WERI-Rb-1 (cell line): ENCODE results near the gene FIBIN.
"Not testable (repeated sequence)": the region's sequence is repeated elsewhere in the genome, so short reads cannot be mapped to it uniquely, and the experiment has no call there.

Source experiments
- DNase-seq: peaks from one replicate; pipeline ENCODE4 v3.0.0-alpha.2; 2020
- H3K27ac ChIP-seq: fragments of 250-450 bp; sonication (Bioruptor Pico); 2 replicates; pipeline ENCODE4 v1.5.1; 2020; ENCODE audit warnings: mild to moderate bottlenecking, moderate library complexity
- H3K27me3 ChIP-seq: fragments of 250-450 bp; sonication (Bioruptor Pico); 2 replicates; pipeline ENCODE4 v1.5.1; 2021; ENCODE audit warnings: mild to moderate bottlenecking, low read depth, moderate library complexity; ENCODE audit not compliant: insufficient read depth, severe bottlenecking
- H3K36me3 ChIP-seq: fragments of 250-450 bp; sonication (Bioruptor Pico); 2 replicates; pipeline ENCODE4 v1.5.1; 2020; ENCODE audit warnings: mild to moderate bottlenecking, moderate library complexity
- H3K4me3 ChIP-seq: 2 replicates; pipeline ENCODE4 v1.5.1; 2011; ENCODE audit warnings: low read depth, mild to moderate bottlenecking, control low read depth, low read length
- H3K9me3 ChIP-seq: fragments of 250-450 bp; sonication (Bioruptor Pico); 2 replicates; pipeline ENCODE4 v1.5.1; 2021; ENCODE audit warnings: mild to moderate bottlenecking, moderate library complexity; ENCODE audit not compliant: severe bottlenecking
- TF ChIP-seq, protein P1 (sequence below): IDR thresholded peaks from 2 replicates; pipeline ENCODE4 v1.5.1; 2011; ENCODE audit warnings: low read depth, mild to moderate bottlenecking, control low read depth, inconsistent platforms, low read length

FIBIN gene

GRCh38 chr11:26995701-26996460 is 2.0 kb downstream of the FIBIN start:
- H3K36me3 ChIP-seq = no peaks in the 10 kb centered on the region
- TF ChIP-seq, protein P1, sequence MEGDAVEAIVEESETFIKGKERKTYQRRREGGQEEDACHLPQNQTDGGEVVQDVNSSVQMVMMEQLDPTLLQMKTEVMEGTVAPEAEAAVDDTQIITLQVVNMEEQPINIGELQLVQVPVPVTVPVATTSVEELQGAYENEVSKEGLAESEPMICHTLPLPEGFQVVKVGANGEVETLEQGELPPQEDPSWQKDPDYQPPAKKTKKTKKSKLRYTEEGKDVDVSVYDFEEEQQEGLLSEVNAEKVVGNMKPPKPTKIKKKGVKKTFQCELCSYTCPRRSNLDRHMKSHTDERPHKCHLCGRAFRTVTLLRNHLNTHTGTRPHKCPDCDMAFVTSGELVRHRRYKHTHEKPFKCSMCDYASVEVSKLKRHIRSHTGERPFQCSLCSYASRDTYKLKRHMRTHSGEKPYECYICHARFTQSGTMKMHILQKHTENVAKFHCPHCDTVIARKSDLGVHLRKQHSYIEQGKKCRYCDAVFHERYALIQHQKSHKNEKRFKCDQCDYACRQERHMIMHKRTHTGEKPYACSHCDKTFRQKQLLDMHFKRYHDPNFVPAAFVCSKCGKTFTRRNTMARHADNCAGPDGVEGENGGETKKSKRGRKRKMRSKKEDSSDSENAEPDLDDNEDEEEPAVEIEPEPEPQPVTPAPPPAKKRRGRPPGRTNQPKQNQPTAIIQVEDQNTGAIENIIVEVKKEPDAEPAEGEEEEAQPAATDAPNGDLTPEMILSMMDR = no peak
- peaks cover 27% of the 10 kb centered on the region for H3K27me3 ChIP-seq
- DNase-seq = no peak
- no peaks in the 10 kb centered on the region for H3K9me3 ChIP-seq
- H3K4me3 ChIP-seq = no peak overlapping the region
- no peak overlapping the region for H3K27ac ChIP-seq

- TF ChIP-seq, protein P1 = no peak
- Histone ChIP-seq H3K9me3 (no peaks in the 10 kb centered on the region), H3K27me3 (peaks cover 20% of the 10 kb centered on the region), H3K36me3 (no peaks in the 10 kb centered on the region), H3K27ac (no peak overlapping the region), H3K4me3 (no peak overlapping the region)
- no peak for DNase-seq
Observed at GRCh38 chr11:26997378-26997777, 3.5 kb downstream of the FIBIN start.

DNA sequence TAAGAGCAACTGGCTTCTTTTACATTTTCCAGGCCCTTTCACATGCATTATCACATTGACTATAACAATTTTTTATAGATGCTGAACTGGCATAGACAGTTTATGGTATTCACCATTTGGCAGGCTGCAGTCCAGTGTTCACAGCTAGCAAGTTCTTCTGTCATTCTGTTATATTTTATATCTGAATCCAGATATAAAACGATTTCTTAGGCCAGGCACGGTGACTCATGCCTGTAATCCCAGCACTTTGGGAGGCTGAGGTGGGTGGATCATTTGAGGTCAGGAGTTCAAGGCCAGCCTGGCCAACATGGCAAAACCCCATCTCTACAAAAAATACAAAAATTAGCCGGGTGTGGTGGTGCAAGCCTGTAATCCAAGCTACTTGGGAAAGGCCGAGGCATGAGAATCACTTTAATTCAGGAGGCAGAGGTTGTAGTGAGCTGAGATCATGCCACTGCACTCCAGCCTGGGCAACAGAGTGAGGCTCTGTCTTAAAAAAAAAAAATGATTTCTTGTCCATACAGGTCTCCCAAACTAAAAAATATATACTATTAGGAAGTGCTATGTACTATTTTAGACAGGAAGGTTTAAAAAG is 7.3 kb downstream of the FIBIN start:
- H3K27ac ChIP-seq, H3K9me3 ChIP-seq, H3K36me3 ChIP-seq, H3K4me3 ChIP-seq, DNase-seq, H3K27me3 ChIP-seq: not testable (repeated sequence)

DNA sequence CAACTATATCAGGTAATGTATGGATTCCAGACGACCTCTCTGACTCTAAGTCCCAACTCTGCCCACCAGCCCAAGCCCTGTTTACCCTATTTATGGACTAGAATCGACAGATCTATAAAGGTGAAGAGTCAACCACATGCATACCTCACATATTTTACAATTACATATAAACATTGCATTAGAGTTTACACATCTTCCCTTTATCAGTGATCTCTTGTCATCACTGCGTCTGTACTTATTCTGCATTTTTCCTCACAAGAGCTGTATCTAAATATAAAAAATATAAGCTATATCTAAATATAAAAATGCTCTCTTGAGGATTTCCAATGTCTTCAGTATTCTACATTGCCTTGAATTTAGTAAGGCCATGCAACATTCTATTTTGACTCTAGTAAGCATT is 8.5 kb downstream of the FIBIN start:
- Histone ChIP-seq H3K36me3 (no peaks in the 10 kb centered on the region), H3K9me3 (no peaks in the 10 kb centered on the region), H3K27ac (no peak overlapping the region), H3K4me3 (no peak overlapping the region), H3K27me3 (peaks cover 6% of the 10 kb centered on the region)
- no peak for DNase-seq
- TF ChIP-seq, protein P1 = no peak

DNA sequence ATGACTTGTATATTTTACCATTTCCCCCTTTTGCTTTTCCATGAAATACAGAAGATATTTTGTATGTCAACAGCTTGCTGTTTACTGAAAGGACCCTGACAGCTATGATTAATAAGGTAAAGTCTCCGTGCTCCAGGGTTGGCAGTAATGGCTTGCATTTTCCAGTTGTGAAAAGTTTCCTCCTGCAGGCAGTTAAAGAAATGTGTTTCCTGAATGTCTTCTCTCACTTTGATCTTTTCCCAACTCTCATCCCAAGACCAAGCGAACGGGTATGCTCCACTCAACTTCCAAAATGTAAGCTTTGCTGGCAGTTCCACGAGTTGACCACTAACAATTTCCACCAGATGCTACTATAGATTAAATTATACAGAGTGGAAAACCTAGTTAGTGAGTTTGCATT is 8.9 kb downstream of the FIBIN start:
- TF ChIP-seq, protein P1 = no peak
- Histone ChIP-seq H3K36me3 (no peaks in the 10 kb centered on the region), H3K27me3 (peaks cover 6% of the 10 kb centered on the region), H3K4me3 (no peak overlapping the region), H3K27ac (no peak overlapping the region), H3K9me3 (no peaks in the 10 kb centered on the region)
- DNase-seq = no peak

DNA sequence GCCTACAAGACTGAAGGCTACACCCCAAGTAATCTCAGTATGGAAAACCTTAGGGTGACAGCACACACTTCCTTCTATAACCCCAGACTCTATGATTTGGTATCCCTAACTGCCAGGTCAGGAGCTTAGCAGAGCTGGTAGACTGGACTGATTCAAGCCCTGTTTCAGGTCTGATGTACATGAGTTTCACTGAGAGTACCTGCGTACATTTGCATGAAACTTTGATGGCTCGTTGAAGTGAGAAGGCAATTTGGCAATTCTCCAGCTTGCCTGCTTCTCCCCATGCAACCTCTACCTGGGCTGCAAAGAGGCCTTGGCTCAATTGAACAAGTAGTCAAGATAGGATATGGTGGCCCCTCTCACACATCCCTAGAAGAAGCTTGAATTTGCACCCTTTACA is 10.2 kb downstream of the FIBIN start:
- TF ChIP-seq, protein P1 = no peak
- Histone ChIP-seq H3K27me3 (peaks cover 3% of the 10 kb centered on the region), H3K27ac (no peak overlapping the region), H3K9me3 (no peaks in the 10 kb centered on the region), H3K36me3 (no peaks in the 10 kb centered on the region), H3K4me3 (no peak overlapping the region)
- no peak for DNase-seq
